ENCODE data around the gene AKAP13. TPM values are rescaled to one million over a fixed set of nuclear protein-coding genes. Genes with fewer than 3 reads are reported as not detected.

The AKAP13 gene
- total RNA-seq, 2 donors from 2014 or later, result 87.3 to 106 TPM

GRCh38 chr15:85778107-85778776 lies 397.8 kb downstream of the AKAP13 start:
- no peak for DNase-seq
- no peaks in the 10 kb centered on the region for H3K4me1 ChIP-seq
- no peak overlapping the region for H3K27ac ChIP-seq
- H3K9ac ChIP-seq (ENCODE audit: low read depth in 2 of 2, low read length in 2 of 2), result no peak overlapping the region
- no peaks in the 10 kb centered on the region for H3K27me3 ChIP-seq
- H3K4me3 ChIP-seq, result no peak overlapping the region
- no peaks in the 10 kb centered on the region for H3K36me3 ChIP-seq
- no peaks in the 10 kb centered on the region for H3K9me3 ChIP-seq
- no peak for TF ChIP-seq CTCF (IDR thresholded peaks at IDR 0.05)
- intact Hi-C loops (cut with DNase I), result no loop called here

GRCh38 chr15:85779249-85779648 lies 398.8 kb downstream of the AKAP13 start:
- Histone ChIP-seq H3K27me3 (no peaks in the 10 kb centered on the region), H3K36me3 (no peaks in the 10 kb centered on the region), H3K9ac (ENCODE audit: low read depth in 2 of 2, low read length in 2 of 2) (no peak overlapping the region), H3K4me3 (no peak overlapping the region), H3K4me1 (no peaks in the 10 kb centered on the region), H3K27ac (no peak overlapping the region), H3K9me3 (no peaks in the 10 kb centered on the region)
- TF ChIP-seq CTCF (IDR thresholded peaks at IDR 0.05), result no peak
- intact Hi-C loops (cut with DNase I), result no loop called here
- no peak for DNase-seq

GRCh38 chr15:85780225-85780985 lies 400.0 kb downstream of the AKAP13 start:
- H3K9ac ChIP-seq (ENCODE audit: low read depth in 2 of 2, low read length in 2 of 2), result no peak overlapping the region
- no peak for TF ChIP-seq CTCF (IDR thresholded peaks at IDR 0.05)
- no peaks in the 10 kb centered on the region for H3K27me3 ChIP-seq
- H3K9me3 ChIP-seq, result no peaks in the 10 kb centered on the region
- H3K4me3 ChIP-seq, result no peak overlapping the region
- intact Hi-C loops (cut with DNase I), result no loop called here
- no peaks in the 10 kb centered on the region for H3K36me3 ChIP-seq
- DNase-seq, result no peak
- peaks cover 1% of the 10 kb centered on the region for H3K4me1 ChIP-seq
- H3K27ac ChIP-seq, result no peak overlapping the region

- Histone ChIP-seq H3K27ac (no peak overlapping the region), H3K4me3 (no peak overlapping the region), H3K36me3 (no peaks in the 10 kb centered on the region), H3K4me1 (peaks cover 7% of the 10 kb centered on the region), H3K9ac (ENCODE audit: low read depth in 2 of 2, low read length in 2 of 2) (no peak overlapping the region), H3K9me3 (no peaks in the 10 kb centered on the region), H3K27me3 (no peaks in the 10 kb centered on the region)
- intact Hi-C loops (cut with DNase I), result no loop called here
- DNase-seq, result no peak
- no peak for TF ChIP-seq CTCF (IDR thresholded peaks at IDR 0.05)
These were observed 400.7 kb downstream of the AKAP13 start for GRCh38 chr15:85781099-85781498.

- no peaks in the 10 kb centered on the region for H3K36me3 ChIP-seq
- no peak for DNase-seq
- no peak overlapping the region for H3K27ac ChIP-seq
- H3K9me3 ChIP-seq, result no peaks in the 10 kb centered on the region
- H3K4me3 ChIP-seq, result no peak overlapping the region
- no peak overlapping the region for H3K9ac ChIP-seq (ENCODE audit: low read depth in 2 of 2, low read length in 2 of 2)
- intact Hi-C loops (cut with DNase I), result no loop called here
- TF ChIP-seq CTCF (IDR thresholded peaks at IDR 0.05), result no peak
- no peaks in the 10 kb centered on the region for H3K27me3 ChIP-seq
- H3K4me1 ChIP-seq, result peaks cover 13% of the 10 kb centered on the region
These were observed 401.7 kb downstream of the AKAP13 start for GRCh38 chr15:85782064-85782463.
